Caco-2 (cell line): ENCODE measurements around the gene OR5C1. TPM values are rescaled to one million over a fixed set of nuclear protein-coding genes. Genes with fewer than 3 reads are reported as not detected.

Experiments used
- BruUV-seq: library from RNA; stranded (reverse); fragments of 400-500 nt; replicated peaks from 2 replicates; lab custom pipeline; 2021; lab: Mats Ljungman, UMichigan
- CTCF ChIA-PET: fragments of 300-600 bp; sonication (Branson Sonifier 250); formaldehyde crosslinking; loops from one replicate; lab custom pipeline; 2022; ENCODE audit warnings: antibody characterized with exemption; lab: Charles Lee
- POLR2A ChIA-PET: fragments of 300-600 bp; sonication (Branson Sonifier 250); formaldehyde crosslinking; loops from one replicate; lab custom pipeline; 2022; ENCODE audit warnings: antibody characterized with exemption; lab: Charles Lee
- DNase-seq, 2 experiments: peaks; one replicate each; pipeline versions ENCODE4 v3.0.0 to v3.0.0-alpha.2; 2020 to 2022
- H3K27me3 ChIP-seq: replicated peaks from 2 replicates; pipeline ENCODE4 v1.6.0; 2011; ENCODE audit warnings: low read length; ENCODE audit not compliant: control insufficient read depth, insufficient read depth
- H3K36me3 ChIP-seq: 2 replicates; pipeline ENCODE4 v1.5.1; 2011; ENCODE audit warnings: low read length; ENCODE audit not compliant: control insufficient read depth, insufficient read depth
- H3K4me1 ChIP-seq: fragments of 250-450 bp; sonication (Bioruptor Pico); 2 replicates; pipeline ENCODE4 v1.5.1; 2020; ENCODE audit warnings: mild to moderate bottlenecking
- H3K4me3 ChIP-seq: 2 replicates; pipeline ENCODE4 v1.5.1; 2011; ENCODE audit warnings: low read depth, mild to moderate bottlenecking, control low read depth, low read length
- H3K9me3 ChIP-seq: fragments of 250-450 bp; sonication (Bioruptor Pico); 2 replicates; pipeline ENCODE4 v1.5.1; 2020; ENCODE audit warnings: mild to moderate bottlenecking, moderate library complexity
- H3K27ac Mint-ChIP-seq: one replicate; pipeline ENCODE4 v1.8.0; 2022; ENCODE audit warnings: mixed read lengths; ENCODE audit not compliant: unreplicated experiment
- H3K27me3 Mint-ChIP-seq: one replicate; pipeline ENCODE4 v1.8.0; 2022; ENCODE audit warnings: mixed read lengths; ENCODE audit not compliant: insufficient read depth, unreplicated experiment
- H3K36me3 Mint-ChIP-seq: one replicate; pipeline ENCODE4 v1.8.0; 2022; ENCODE audit warnings: mild to moderate bottlenecking, mixed read lengths; ENCODE audit not compliant: insufficient read depth, unreplicated experiment
- H3K4me1 Mint-ChIP-seq: one replicate; pipeline ENCODE4 v1.8.0; 2022; ENCODE audit warnings: low read depth, mixed read lengths; ENCODE audit not compliant: unreplicated experiment
- H3K4me3 Mint-ChIP-seq: one replicate; pipeline ENCODE4 v1.8.0; 2022; ENCODE audit warnings: mild to moderate bottlenecking, moderate library complexity, mixed read lengths; ENCODE audit not compliant: unreplicated experiment
- H3K9me3 Mint-ChIP-seq: one replicate; pipeline ENCODE4 v1.8.0; 2022; ENCODE audit warnings: mixed read lengths; ENCODE audit not compliant: unreplicated experiment
- intact Hi-C: fragments of 100-400 bp; cut with micrococcal nuclease; formaldehyde crosslinking; loops from one replicate; pipeline ENCODE4 v1.10.0; 2022; ENCODE audit not compliant: unreplicated experiment
- total RNA-seq: library from RNA; stranded (reverse); gene quantifications from 2 replicates; pipeline ENCODE4 v1.2.3, GENCODE V29; 2022
- TF ChIP-seq, protein P1 (sequence below), 2 experiments: fragments of 200-600 bp in 1 of 2; IDR thresholded peaks; 1 replicate in 1 of 2; 2 replicates in 1 of 2; pipeline versions ENCODE4 v1.5.1 to v1.8.0; 2011 to 2022; ENCODE audit warnings: antibody characterized with exemption in 1 of 2, control low read depth in 1 of 2, inconsistent platforms in 1 of 2, low read depth in 1 of 2, low read length in 1 of 2, mild to moderate bottlenecking in 1 of 2, moderate library complexity in 1 of 2; ENCODE audit not compliant: insufficient read depth in 1 of 2, severe bottlenecking in 1 of 2, unreplicated experiment in 1 of 2

OR5C1 gene
- total RNA-seq, 1 experiment from 2014 or later, result not detected

GRCh38 chr9:122819791-122820489 lies 31.2 kb downstream of the OR5C1 start:
- no peaks in the 10 kb centered on the region for H3K9me3 ChIP-seq
- TF ChIP-seq, protein P1, sequence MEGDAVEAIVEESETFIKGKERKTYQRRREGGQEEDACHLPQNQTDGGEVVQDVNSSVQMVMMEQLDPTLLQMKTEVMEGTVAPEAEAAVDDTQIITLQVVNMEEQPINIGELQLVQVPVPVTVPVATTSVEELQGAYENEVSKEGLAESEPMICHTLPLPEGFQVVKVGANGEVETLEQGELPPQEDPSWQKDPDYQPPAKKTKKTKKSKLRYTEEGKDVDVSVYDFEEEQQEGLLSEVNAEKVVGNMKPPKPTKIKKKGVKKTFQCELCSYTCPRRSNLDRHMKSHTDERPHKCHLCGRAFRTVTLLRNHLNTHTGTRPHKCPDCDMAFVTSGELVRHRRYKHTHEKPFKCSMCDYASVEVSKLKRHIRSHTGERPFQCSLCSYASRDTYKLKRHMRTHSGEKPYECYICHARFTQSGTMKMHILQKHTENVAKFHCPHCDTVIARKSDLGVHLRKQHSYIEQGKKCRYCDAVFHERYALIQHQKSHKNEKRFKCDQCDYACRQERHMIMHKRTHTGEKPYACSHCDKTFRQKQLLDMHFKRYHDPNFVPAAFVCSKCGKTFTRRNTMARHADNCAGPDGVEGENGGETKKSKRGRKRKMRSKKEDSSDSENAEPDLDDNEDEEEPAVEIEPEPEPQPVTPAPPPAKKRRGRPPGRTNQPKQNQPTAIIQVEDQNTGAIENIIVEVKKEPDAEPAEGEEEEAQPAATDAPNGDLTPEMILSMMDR (IDR thresholded peaks at IDR 0.05; ENCODE audit: insufficient read depth in 1 of 2, low read depth in 1 of 2, low read length in 1 of 2, severe bottlenecking in 1 of 2, unreplicated experiment in 1 of 2), result no peak
- no peaks in the 10 kb centered on the region for H3K9me3 Mint-ChIP-seq
- POLR2A ChIA-PET, result no interaction called here
- no peak overlapping the region for H3K27ac Mint-ChIP-seq
- DNase-seq, result no peak
- H3K4me1 Mint-ChIP-seq, result no peaks in the 10 kb centered on the region
- peaks cover 40% of the 10 kb centered on the region for H3K36me3 Mint-ChIP-seq
- H3K4me3 ChIP-seq, result no peak overlapping the region
- no peak overlapping the region for H3K4me3 Mint-ChIP-seq
- no peaks in the 10 kb centered on the region for H3K27me3 Mint-ChIP-seq
- H3K27me3 ChIP-seq, result no peaks in the 10 kb centered on the region
- peaks cover 2% of the 10 kb centered on the region; the same call in 1 of the 2 replicates for H3K36me3 ChIP-seq
- BruUV-seq, result no TSS peak
- H3K4me1 ChIP-seq, result no peaks in the 10 kb centered on the region
- CTCF ChIA-PET, result no interaction called here
- intact Hi-C loops, result loop anchor here (10.0 kb wide), 1 partner anchor 725 kb away; the partner anchor contains the start of gene TTLL11

DNA sequence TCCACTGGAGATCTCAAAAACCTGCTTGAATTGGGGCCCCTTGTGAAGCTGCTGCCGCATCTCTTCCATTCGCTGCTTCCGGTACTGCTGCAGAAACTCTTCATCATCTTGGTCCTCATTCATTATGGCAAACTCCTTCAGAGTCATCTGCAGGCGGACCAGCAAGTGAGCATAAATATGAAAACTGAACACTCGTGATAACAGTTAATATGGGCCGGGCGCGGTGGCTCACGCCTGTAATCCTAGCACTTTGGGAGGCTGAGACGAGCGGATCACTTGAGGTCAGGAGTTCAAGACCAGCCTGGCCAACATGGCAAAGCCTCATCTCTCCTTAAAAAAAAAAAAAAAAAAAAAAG lies 31.7 kb downstream of the OR5C1 start:
- H3K36me3 ChIP-seq, result peaks cover 2% of the 10 kb centered on the region; the same call in 1 of the 2 replicates
- Mint-ChIP-seq H3K27me3 (no peaks in the 10 kb centered on the region), H3K4me3 (no peak overlapping the region), H3K9me3 (no peaks in the 10 kb centered on the region), H3K4me1 (no peaks in the 10 kb centered on the region), H3K36me3 (peaks cover 42% of the 10 kb centered on the region), H3K27ac (no peak overlapping the region)
- CTCF ChIA-PET, result no interaction called here
- H3K9me3 ChIP-seq, result no peaks in the 10 kb centered on the region
- TF ChIP-seq, protein P1 (IDR thresholded peaks at IDR 0.05; ENCODE audit: insufficient read depth in 1 of 2, low read depth in 1 of 2, low read length in 1 of 2, severe bottlenecking in 1 of 2, unreplicated experiment in 1 of 2), result no peak
- no TSS peak for BruUV-seq
- no peak overlapping the region for H3K4me3 ChIP-seq
- POLR2A ChIA-PET, result no interaction called here
- DNase-seq, result no peak
- H3K4me1 ChIP-seq, result no peaks in the 10 kb centered on the region
- intact Hi-C loops, result no loop called here
- no peaks in the 10 kb centered on the region for H3K27me3 ChIP-seq

- Mint-ChIP-seq H3K4me3 (no peak overlapping the region), H3K36me3 (peaks cover 38% of the 10 kb centered on the region), H3K27me3 (no peaks in the 10 kb centered on the region), H3K4me1 (no peaks in the 10 kb centered on the region), H3K27ac (no peak overlapping the region), H3K9me3 (no peaks in the 10 kb centered on the region)
- ChIA-PET POLR2A (no interaction called here), CTCF (no interaction called here)
- H3K9me3 ChIP-seq, result no peaks in the 10 kb centered on the region
- no peak for DNase-seq
- intact Hi-C loops, result no loop called here
- BruUV-seq, result no TSS peak
- no peak overlapping the region for H3K4me3 ChIP-seq
- TF ChIP-seq, protein P1 (IDR thresholded peaks at IDR 0.05; ENCODE audit: insufficient read depth in 1 of 2, low read depth in 1 of 2, low read length in 1 of 2, severe bottlenecking in 1 of 2, unreplicated experiment in 1 of 2), result no peak
- H3K4me1 ChIP-seq, result no peaks in the 10 kb centered on the region
- peaks cover 2% of the 10 kb centered on the region; the same call in 1 of the 2 replicates for H3K36me3 ChIP-seq
- no peaks in the 10 kb centered on the region for H3K27me3 ChIP-seq
Measured at GRCh38 chr9:122821278-122821943, 32.7 kb downstream of the OR5C1 start.
